Occipital lobe (tissue), 2 donors: ENCODE measurements around the gene ZNF737. TPM values are rescaled to one million over a fixed set of nuclear protein-coding genes. Genes with fewer than 3 reads are reported as not detected.
"Not testable (repeated sequence)": the region's sequence is repeated elsewhere in the genome, so short reads cannot be mapped to it uniquely, and the experiment has no call there.

Experiments
- DNase-seq: peaks from one replicate; lab custom pipeline; 2025; lab: John Stamatoyannopoulos, UW
- total RNA-seq: library from RNA; depleted of rRNA; stranded (reverse); fragments of >200 nt; gene quantifications from one replicate; pipeline ENCODE4 v1.2.3, GENCODE V29; 2014

Gene ZNF737
- 94.1 TPM for total RNA-seq

GRCh38 chr19:20565321-20566018 is at the start of gene ZNF737:
Gene ZNF737, minus strand, starts transcription at chr19:20565781. Its CDS starts 141 bp downstream, at chr19:20565640.
- peak; percentile 88 for DNase-seq

- DNase-seq = not testable (repeated sequence)
These were observed 49.4 kb upstream of the ZNF737 start for GRCh38 chr19:20614971-20615370.

- no peak for DNase-seq
These were observed 47.2 kb upstream of the ZNF737 start for GRCh38 chr19:20612711-20613316.

- no peak for DNase-seq
These were observed 46.3 kb upstream of the ZNF737 start for GRCh38 chr19:20611866-20612265.

- no peak for DNase-seq
These were observed 42.4 kb upstream of the ZNF737 start for GRCh38 chr19:20607943-20608342.

GRCh38 chr19:20558571-20558970 is 7.0 kb downstream of the ZNF737 start:
- DNase-seq = no peak

GRCh38 chr19:20558011-20558410 is 7.6 kb downstream of the ZNF737 start:
- no peak for DNase-seq

- DNase-seq = not testable (repeated sequence)
These were observed 20.8 kb downstream of the ZNF737 start for GRCh38 chr19:20544667-20545333.

GRCh38 chr19:20530303-20530702 is 35.3 kb downstream of the ZNF737 start:
- DNase-seq = not testable (repeated sequence)

GRCh38 chr19:20513189-20513904 is 52.2 kb downstream of the ZNF737 start:
- no peak for DNase-seq

- DNase-seq = no peak
These were observed 62.1 kb downstream of the ZNF737 start for GRCh38 chr19:20503476-20503875.

Other genes starting within 250 kb of the ZNF737 start
- 49.4 TPM for gene ZNF626, start 95.8 kb upstream of the ZNF737 start, total RNA-seq
- 22.8 TPM for gene ZNF66, start 210.5 kb upstream of the ZNF737 start, total RNA-seq